Effector memory CD8-positive, alpha-beta T cell (primary cell): ENCODE measurements around the gene JAM3.

Source experiments
- ATAC-seq: fragments of 150-1000 bp; cut with Tn5 transposase; replicated peaks from 2 replicates; pipeline ENCODE4 v1.10.0; 2021; ENCODE audit warnings: mild to moderate bottlenecking, moderate library complexity
- DNase-seq, 3 experiments: peaks; one replicate each; pipeline ENCODE4 v3.0.0; 2021
- H3K27ac Mint-ChIP-seq, 2 donors: one replicate each; pipeline ENCODE4 v1.8.0; 2022; ENCODE audit warnings: mild to moderate bottlenecking in 2 of 2, mixed read lengths in 2 of 2, moderate library complexity in 2 of 2
- H3K27me3 Mint-ChIP-seq, 2 donors: one replicate each; pipeline ENCODE4 v1.8.0; 2022; ENCODE audit warnings: mixed read lengths in 2 of 2
- H3K36me3 Mint-ChIP-seq: one replicate; pipeline ENCODE4 v1.8.0; 2022; ENCODE audit warnings: mild to moderate bottlenecking, moderate library complexity, mixed read lengths; ENCODE audit not compliant: insufficient read depth
- H3K4me1 Mint-ChIP-seq, 2 donors: one replicate each; pipeline ENCODE4 v1.8.0; 2022; ENCODE audit warnings: low read depth in 2 of 2, mixed read lengths in 2 of 2
- H3K4me3 Mint-ChIP-seq, 2 donors: one replicate each; pipeline ENCODE4 v1.8.0; 2022; ENCODE audit warnings: mild to moderate bottlenecking in 2 of 2, mixed read lengths in 2 of 2, moderate library complexity in 2 of 2
- H3K9me3 Mint-ChIP-seq, 2 donors: one replicate each; pipeline ENCODE4 v1.8.0; 2022; ENCODE audit warnings: mixed read lengths in 2 of 2
- total RNA-seq, 9 experiments: gene quantifications; one replicate each; lab custom pipeline; 2026; lab: John Stamatoyannopoulos, UW

The JAM3 gene
- total RNA-seq: 16.1 to 34.1 (median 19.5) reads per million in 9 experiments

DNA sequence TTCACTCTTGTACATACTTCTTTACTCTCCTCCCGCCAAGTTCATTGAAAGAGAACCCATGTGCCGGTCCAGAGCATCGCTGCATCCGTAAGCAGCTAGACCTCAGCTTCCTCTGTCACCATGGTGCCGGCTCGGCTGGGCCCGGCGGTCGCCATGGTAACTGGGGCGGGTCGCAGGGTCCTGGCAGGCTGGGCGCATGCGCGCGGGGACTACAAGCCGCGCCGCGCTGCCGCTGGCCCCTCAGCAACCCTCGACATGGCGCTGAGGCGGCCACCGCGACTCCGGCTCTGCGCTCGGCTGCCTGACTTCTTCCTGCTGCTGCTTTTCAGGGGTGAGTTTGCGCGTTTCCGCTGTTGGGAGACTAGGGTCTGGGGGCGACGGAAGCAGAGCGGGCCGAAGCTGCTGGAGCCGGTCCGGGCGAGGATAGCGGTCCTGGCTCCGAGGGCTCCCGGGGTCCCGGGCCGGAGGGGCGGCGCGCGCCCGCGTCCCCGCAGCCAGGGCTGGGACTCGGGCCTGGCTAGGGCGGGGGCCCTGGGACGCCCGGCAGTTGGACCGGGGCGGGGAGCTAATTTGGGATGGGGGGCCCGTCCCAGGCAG, at the start of gene JAM3:
JAM3 (plus strand) TSS at position 244 of the 597 bp plus-strand sequence; CDS start at position 256, 12 bp downstream.
- H3K4me1 Mint-ChIP-seq: peaks cover 5 to 7% of the 10 kb centered on the region in 2 donors
- peaks cover 7 to 30% of the 10 kb centered on the region in 2 donors for H3K27me3 Mint-ChIP-seq
- peak; percentile 96 for ATAC-seq
- no peaks in the 10 kb centered on the region for H3K9me3 Mint-ChIP-seq
- H3K27ac Mint-ChIP-seq: peak within 1 kb of the TSS; percentile 95 to 96
- DNase-seq: peak; percentile 96 to 98 (median 97)
- peaks cover 16% of the 10 kb centered on the region for H3K36me3 Mint-ChIP-seq
- peak within 1 kb of the TSS; percentile 88 to 96 for H3K4me3 Mint-ChIP-seq

DNA sequence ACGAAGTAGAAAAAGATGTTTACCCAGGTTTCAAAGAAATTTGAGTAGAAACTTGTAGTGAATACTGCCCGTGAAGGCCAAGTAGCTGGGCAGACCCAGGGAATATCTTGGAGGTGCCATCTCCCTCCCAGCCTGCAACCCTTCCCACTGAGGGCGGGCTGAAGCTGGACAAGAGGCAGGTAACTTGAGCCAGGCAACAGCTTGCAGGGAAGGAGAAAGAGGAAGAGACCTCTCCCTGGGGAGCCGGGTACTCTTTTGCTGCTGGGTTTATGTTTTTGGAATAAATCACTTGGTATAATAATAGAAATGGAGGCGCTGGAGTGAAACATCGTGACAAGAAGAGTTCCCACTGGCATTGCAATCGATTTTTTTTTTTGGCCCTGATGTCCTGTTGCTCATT, 49.4 kb upstream of the JAM3 start:
- Mint-ChIP-seq H3K9me3 (no peaks in the 10 kb centered on the region), H3K4me1 (no peaks in the 10 kb centered on the region), H3K27me3 (peaks cover 56 to 76% of the 10 kb centered on the region in 2 donors), H3K4me3 (no peak overlapping the region), H3K27ac (no peak overlapping the region), H3K36me3 (peaks cover 3% of the 10 kb centered on the region)
- DNase-seq: no peak
- no peak for ATAC-seq

DNA sequence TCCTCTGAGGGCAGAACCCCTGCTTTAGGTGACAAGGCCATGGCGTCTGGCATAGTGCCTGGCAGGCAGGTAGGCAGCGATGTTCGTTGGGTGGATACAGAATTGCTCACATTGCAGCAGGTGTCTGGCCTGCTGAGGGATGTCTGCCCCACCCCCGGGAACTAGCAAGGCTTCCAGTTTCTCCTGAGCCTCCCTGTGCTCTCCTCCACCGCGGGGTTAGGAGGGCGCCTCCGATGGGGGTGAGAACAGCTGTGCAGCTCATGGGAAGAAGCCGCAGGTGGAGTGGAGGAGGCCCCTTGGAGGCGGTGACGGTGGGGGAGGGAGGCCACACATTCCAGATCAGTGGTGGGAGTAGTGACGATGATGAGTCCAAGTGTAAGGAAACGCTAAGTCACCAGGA, 48.3 kb upstream of the JAM3 start:
- no peaks in the 10 kb centered on the region for H3K4me1 Mint-ChIP-seq
- H3K9me3 Mint-ChIP-seq: no peaks in the 10 kb centered on the region
- ATAC-seq (no peak), DNase-seq (no peak)
- no peak overlapping the region for H3K27ac Mint-ChIP-seq
- H3K27me3 Mint-ChIP-seq: peaks cover 54 to 77% of the 10 kb centered on the region in 2 donors
- H3K36me3 Mint-ChIP-seq: peaks cover 3% of the 10 kb centered on the region
- H3K4me3 Mint-ChIP-seq: no peak overlapping the region

DNA sequence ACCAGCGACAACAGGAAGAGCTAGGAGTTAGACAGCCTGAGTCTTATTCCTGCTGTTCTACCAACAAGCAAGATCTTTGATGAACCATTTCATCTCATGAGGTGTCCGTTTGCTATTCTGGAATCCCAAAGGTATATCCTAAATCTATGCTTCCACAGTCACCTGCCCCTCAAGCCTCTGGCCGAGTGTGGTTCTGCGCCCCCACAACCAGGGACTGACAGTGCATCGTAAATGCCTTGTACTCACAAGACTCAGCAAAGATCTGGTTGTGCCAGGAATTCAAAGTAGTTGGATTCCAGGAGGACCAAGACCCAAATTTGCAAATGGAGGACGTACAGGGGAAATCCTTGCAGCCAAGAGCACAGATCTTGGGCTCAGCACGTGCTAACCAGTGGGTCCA, 47.5 kb upstream of the JAM3 start:
- Mint-ChIP-seq H3K9me3 (no peaks in the 10 kb centered on the region), H3K27ac (no peak overlapping the region), H3K4me1 (no peaks in the 10 kb centered on the region), H3K36me3 (peaks cover 3% of the 10 kb centered on the region), H3K27me3 (peaks cover 47 to 75% of the 10 kb centered on the region in 2 donors), H3K4me3 (no peak overlapping the region)
- DNase-seq: no peak
- no peak for ATAC-seq

DNA sequence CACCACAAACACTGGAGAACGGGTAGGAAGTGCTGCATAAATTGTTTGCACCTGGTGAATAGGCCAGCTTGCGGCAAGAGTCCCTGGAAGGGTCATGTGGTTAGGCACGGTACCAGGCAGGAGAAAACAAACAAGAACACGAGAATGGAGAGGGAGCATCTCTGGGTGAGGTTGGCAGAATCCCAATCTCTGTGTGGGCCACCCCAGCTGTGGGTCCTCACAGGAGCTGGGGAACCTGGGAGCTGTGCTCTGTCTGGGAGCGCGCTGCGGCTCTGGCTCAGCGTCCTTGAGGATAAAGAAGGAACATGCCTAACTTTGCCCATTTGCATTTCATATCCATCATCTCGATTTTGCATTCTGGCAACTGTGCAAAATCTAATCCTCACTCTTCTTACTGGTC, 46.1 kb upstream of the JAM3 start:
- no peak for DNase-seq
- Mint-ChIP-seq H3K36me3 (peaks cover 3% of the 10 kb centered on the region), H3K27ac (no peak overlapping the region), H3K4me1 (peaks cover 2 to 7% of the 10 kb centered on the region in 2 donors), H3K9me3 (no peaks in the 10 kb centered on the region), H3K27me3 (peaks cover 33 to 64% of the 10 kb centered on the region in 2 donors), H3K4me3 (no peak overlapping the region)
- no peak for ATAC-seq

DNA sequence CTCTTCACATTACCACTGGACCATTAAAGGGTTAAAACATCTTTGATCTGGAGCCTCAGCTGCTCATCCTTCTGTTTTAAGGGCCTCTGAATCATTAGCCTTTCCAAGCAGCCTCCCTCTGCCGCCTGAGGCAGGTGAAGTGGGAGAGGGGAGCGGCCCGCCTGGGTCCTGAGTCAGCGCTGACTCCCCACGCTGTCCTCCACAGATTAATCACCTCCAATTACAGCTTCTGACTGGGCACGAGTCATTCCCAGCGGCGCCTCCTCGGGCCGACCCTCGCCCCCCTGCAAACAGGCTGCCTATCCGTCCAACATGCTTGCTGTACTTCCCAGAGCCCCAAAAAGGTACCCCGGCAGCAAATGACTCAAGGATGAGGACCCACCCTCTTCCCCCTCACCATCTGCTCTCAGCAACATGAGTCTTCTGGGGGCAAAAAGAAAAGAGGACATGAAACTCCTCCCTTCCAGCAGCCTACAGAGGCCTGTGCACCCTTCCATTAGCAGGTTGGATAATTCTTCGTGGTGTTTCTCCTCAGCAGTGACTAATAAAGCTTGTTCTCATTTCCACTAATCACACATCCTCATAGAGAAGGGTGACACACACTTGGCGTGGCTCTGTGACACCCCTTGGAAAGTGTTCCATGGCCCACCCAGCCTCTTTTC, 44.3 kb upstream of the JAM3 start:
- no peak overlapping the region for H3K4me3 Mint-ChIP-seq
- no peaks in the 10 kb centered on the region for H3K9me3 Mint-ChIP-seq
- H3K36me3 Mint-ChIP-seq: no peaks in the 10 kb centered on the region
- peaks cover 16 to 46% of the 10 kb centered on the region in 2 donors for H3K27me3 Mint-ChIP-seq
- no peak overlapping the region for H3K27ac Mint-ChIP-seq
- no peak for DNase-seq
- H3K4me1 Mint-ChIP-seq: peaks cover 7 to 15% of the 10 kb centered on the region in 2 donors
- no peak for ATAC-seq

DNA sequence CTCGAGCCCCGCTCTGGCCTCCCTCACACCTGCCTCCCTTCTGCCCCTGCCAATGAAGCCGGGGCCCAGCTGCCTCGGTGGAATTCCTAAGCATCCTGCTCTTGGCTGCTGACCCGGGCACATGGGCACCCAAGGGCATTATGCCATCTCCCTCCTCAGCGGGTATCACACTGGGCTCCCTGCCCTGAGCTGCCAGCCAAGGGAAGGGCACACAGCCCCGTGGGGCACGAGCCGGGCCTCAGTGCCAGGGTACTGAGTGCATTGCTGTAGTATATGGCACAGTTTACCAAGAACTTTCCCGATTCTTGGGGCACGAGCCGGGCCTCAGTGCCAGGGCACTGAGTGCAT, 43.8 kb upstream of the JAM3 start:
- Mint-ChIP-seq H3K27me3 (peaks cover 11 to 44% of the 10 kb centered on the region in 2 donors), H3K4me3 (no peak overlapping the region), H3K4me1 (peaks cover 7 to 15% of the 10 kb centered on the region in 2 donors), H3K36me3 (no peaks in the 10 kb centered on the region), H3K9me3 (no peaks in the 10 kb centered on the region), H3K27ac (no peak overlapping the region)
- ATAC-seq (no peak), DNase-seq (no peak)

DNA sequence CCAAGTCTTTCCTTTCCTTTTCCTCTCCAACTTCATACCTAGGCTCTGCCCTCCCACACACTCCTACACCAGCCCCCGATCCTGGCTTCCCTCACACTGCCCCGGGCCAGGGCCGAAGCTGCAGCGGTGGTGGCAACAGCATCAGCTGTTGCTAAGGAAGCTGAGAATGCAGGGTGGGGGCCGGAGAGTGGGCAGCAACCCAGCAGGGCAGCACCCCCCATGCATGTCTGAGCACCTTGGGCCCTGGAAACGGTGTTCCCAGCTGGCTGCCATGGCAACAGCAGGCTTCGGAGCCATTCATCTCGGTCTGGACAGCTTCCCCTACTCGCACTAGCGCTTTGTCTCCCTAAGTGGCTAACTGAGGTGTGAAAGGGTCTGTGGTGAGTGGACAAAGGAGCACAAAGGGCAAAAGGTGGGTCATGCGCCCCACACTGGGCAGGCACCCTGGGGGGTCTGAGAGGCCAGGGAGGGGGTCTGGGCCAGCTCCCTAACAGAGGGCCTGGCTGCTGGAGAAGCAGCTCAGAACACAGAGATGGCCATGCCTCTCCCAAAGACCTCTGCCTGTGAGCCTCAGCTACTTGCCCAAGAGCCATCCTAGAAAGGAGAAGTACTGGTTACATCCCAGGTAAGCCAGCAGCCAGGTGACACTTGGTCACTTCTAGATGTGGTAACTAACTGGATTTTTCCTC, 42.1 kb upstream of the JAM3 start:
- no peaks in the 10 kb centered on the region for H3K9me3 Mint-ChIP-seq
- H3K4me1 Mint-ChIP-seq: peaks cover 7 to 15% of the 10 kb centered on the region in 2 donors
- H3K4me3 Mint-ChIP-seq: no peak overlapping the region
- ATAC-seq: no peak
- peak overlapping the region; percentile 1 to 75 for H3K27ac Mint-ChIP-seq
- DNase-seq: no peak
- peaks cover 6 to 44% of the 10 kb centered on the region in 2 donors for H3K27me3 Mint-ChIP-seq
- no peaks in the 10 kb centered on the region for H3K36me3 Mint-ChIP-seq

DNA sequence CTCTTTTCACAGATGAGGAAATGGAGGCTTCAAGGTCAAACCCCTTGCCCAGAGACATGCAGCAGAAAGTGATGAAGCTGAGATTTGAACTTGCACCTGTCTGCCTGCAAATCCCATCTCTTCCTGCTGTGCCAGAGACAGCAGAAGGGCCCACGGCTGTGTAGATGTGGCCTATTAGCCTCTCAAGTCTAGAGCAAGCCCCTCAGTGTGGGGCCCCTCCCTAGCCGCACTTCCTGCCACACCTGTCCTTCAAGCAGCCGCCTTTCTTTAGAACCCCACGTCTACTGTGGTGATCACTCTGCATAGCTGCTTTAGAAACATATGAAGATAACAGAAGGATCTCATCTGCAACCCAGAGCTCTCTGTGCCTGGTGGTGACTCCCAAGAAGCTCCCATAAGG, 41.2 kb upstream of the JAM3 start:
- Mint-ChIP-seq H3K4me3 (peak overlapping the region; percentile 13 to 44), H3K4me1 (peaks cover 7 to 21% of the 10 kb centered on the region in 2 donors), H3K27me3 (peaks cover 12 to 44% of the 10 kb centered on the region in 2 donors), H3K36me3 (no peaks in the 10 kb centered on the region), H3K27ac (peak overlapping the region in 1 of 2 donors; percentile 75), H3K9me3 (no peaks in the 10 kb centered on the region)
- peak in 1 of 3 experiments; percentile 10 for DNase-seq
- ATAC-seq: peak; percentile 75

DNA sequence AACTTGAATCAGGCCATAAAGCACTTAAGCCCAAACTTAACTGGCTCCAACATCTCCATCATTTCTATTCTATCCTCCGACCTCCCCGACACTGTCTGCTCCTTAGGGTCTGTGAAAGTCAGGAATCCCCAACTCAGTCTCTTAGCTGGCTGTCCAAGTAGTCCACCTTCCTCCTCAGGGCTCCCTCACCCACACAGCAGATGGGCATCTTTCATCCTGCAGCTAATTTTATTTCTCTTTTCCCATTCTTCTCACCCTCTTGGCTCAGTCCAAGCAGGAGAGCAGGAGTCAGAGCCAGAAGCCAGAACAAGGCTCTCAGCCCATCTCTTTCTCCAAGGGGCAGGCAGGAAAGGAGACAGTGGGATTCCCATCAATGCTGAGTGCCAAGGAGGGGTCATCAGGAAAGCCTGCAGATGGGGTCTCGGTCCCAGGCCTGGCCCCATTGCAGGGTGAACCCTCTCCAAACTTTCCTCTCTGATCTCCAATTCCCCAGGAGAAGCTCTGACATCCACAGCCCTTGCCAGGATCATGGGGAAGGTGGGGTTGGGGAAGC, 40.4 kb upstream of the JAM3 start:
- peak overlapping the region in 1 of 2 donors; percentile 34 for H3K4me3 Mint-ChIP-seq

DNA sequence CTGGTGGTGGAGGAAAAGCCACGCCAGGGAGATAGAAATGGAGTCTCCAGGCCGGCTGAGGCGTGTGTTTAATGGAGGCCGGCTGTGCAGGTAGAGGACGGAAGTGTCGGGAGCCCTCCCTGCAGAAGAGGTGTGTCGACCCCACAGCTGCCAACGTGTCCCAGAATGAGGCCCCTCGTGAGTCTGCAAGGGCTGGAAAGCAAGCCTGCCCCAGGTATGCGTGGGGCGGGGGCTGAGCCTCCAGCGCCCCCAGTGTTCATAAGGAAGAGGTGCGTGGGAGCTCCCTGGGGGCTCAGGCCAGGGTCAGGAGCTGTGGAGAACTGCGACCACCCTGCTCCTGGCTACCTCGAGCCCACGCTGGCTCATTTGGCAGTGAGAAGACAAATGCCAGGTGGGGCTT, 38.0 kb upstream of the JAM3 start:
- no peaks in the 10 kb centered on the region for H3K36me3 Mint-ChIP-seq

More for the DNA sequence above, 40.4 kb upstream of the JAM3 start:
- Mint-ChIP-seq H3K27me3 (peaks cover 12 to 49% of the 10 kb centered on the region in 2 donors), H3K4me1 (peaks cover 12 to 28% of the 10 kb centered on the region in 2 donors), H3K36me3 (no peaks in the 10 kb centered on the region), H3K9me3 (no peaks in the 10 kb centered on the region), H3K27ac (no peak overlapping the region)
- ATAC-seq (no peak), DNase-seq (no peak)

DNA sequence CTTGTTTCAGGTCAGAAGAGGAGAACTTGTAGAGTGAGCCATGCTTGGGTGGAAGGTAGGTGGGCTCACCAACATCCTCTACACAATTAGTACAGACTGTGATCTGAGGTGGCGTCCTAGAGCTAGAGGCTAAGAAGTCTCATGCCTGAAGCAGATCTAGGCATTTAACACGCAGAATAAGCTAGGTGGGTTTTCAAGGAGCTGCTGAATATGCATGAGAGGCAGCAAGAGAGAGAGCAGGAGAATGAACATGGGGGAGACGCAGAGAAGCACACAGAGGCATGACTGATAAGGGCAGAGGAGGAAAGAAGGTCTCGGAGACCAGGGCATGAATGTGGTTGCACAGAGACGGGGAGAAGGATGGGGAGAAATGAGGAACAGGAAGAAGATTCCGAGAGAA, 36.8 kb upstream of the JAM3 start:
- peaks cover 34 to 48% of the 10 kb centered on the region in 2 donors for H3K4me1 Mint-ChIP-seq
- ATAC-seq (no peak), DNase-seq (no peak)
- H3K36me3 Mint-ChIP-seq: no peaks in the 10 kb centered on the region
- peak overlapping the region; percentile 58 to 89 for H3K27ac Mint-ChIP-seq
- H3K27me3 Mint-ChIP-seq: peaks cover 12 to 35% of the 10 kb centered on the region in 2 donors
- H3K9me3 Mint-ChIP-seq: no peaks in the 10 kb centered on the region
- peak overlapping the region in 1 of 2 donors; percentile 63 for H3K4me3 Mint-ChIP-seq

More for the DNA sequence above, 38.0 kb upstream of the JAM3 start:
- DNase-seq (no peak), ATAC-seq (no peak)
- no peak overlapping the region for H3K4me3 Mint-ChIP-seq
- H3K27ac Mint-ChIP-seq: peak overlapping the region in 1 of 2 donors; percentile 58
- peaks cover 12 to 38% of the 10 kb centered on the region in 2 donors for H3K27me3 Mint-ChIP-seq
- H3K9me3 Mint-ChIP-seq: no peaks in the 10 kb centered on the region
- peaks cover 30 to 45% of the 10 kb centered on the region in 2 donors for H3K4me1 Mint-ChIP-seq

DNA sequence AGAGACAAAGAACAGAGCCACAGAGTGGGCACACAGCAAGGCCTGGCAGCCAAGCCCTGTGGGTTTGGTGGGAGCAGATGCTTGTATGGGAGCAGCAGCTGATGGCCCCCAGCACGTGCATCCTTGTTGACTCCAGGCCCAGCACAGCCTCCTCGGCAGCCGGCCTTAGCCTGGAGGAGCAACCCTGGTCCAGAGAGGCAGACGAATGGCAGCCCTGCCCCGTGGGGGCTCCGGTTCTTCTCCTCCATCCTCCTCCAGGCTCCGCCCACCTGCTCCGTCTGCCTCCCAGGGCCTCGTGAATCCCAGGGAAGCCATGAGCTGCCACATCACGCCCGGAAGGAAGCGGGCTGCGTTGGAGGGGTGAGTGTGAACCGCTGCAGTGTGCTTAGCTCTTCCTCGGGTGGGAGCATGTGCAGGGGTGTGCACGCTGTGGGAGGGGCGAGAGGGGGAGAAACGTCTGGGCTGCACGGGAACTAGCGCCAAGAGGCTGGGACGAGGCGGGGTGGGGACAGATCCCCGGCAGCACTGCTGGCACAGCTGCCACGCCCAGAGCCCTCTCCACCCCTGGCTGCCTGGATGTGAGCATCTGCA, 36.3 kb upstream of the JAM3 start:
- DNase-seq (no peak), ATAC-seq (peak; percentile 6)
- peaks cover 36 to 46% of the 10 kb centered on the region in 2 donors for H3K4me1 Mint-ChIP-seq
- H3K9me3 Mint-ChIP-seq: no peaks in the 10 kb centered on the region
- peak overlapping the region; percentile 49 to 63 for H3K4me3 Mint-ChIP-seq
- H3K36me3 Mint-ChIP-seq: no peaks in the 10 kb centered on the region
- H3K27ac Mint-ChIP-seq: peak overlapping the region in 1 of 2 donors; percentile 89
- peaks cover 12 to 35% of the 10 kb centered on the region in 2 donors for H3K27me3 Mint-ChIP-seq
